HEK293 (cell line): ENCODE results near the gene MAPK14.
A peak's percentile ranks its signal among the peaks of the same experiment; 100 is the strongest.

Experiments used
- GLI2 ChIP-seq: fragments of 450-650 bp; formaldehyde crosslinking; IDR thresholded peaks from 2 replicates; pipeline ENCODE4; 2017; ENCODE audit warnings: missing biosample characterization, missing genetic modification characterization, low read depth, borderline replicate concordance
- GLIS1 ChIP-seq: fragments of 450-650 bp; formaldehyde crosslinking; IDR thresholded peaks from 2 replicates; pipeline ENCODE4 v1.5.1; 2016; ENCODE audit warnings: missing biosample characterization, missing genetic modification characterization
- KLF9 ChIP-seq: fragments of 450-650 bp; formaldehyde crosslinking; IDR thresholded peaks from 2 replicates; pipeline ENCODE4 v1.5.1; 2016; ENCODE audit warnings: missing biosample characterization, missing genetic modification characterization, low read depth
- PATZ1 ChIP-seq: fragments of 450-650 bp; formaldehyde crosslinking; IDR thresholded peaks from 2 replicates; pipeline ENCODE4 v1.5.1; 2016; ENCODE audit warnings: missing biosample characterization, missing genetic modification characterization
- PRDM2 ChIP-seq: fragments of 450-650 bp; formaldehyde crosslinking; IDR thresholded peaks from 2 replicates; pipeline ENCODE4 v1.5.1; 2016; ENCODE audit warnings: missing biosample characterization, missing genetic modification characterization, borderline replicate concordance
- REST ChIP-seq: fragments of 450-650 bp; formaldehyde crosslinking; IDR thresholded peaks from 2 replicates; pipeline ENCODE4 v1.5.1; 2016; ENCODE audit warnings: missing biosample characterization, missing genetic modification characterization
- SETDB1 ChIP-seq: IDR thresholded peaks from one replicate; pipeline ENCODE4 v1.6.1; 2017; ENCODE audit warnings: mild to moderate bottlenecking, low read length, moderate library complexity, mixed read lengths; ENCODE audit not compliant: insufficient read length
- SP2 ChIP-seq: fragments of 450-650 bp; formaldehyde crosslinking; IDR thresholded peaks from 2 replicates; pipeline ENCODE4 v1.5.1; 2016; ENCODE audit warnings: missing biosample characterization, missing genetic modification characterization
- SP3 ChIP-seq: fragments of 450-650 bp; formaldehyde crosslinking; IDR thresholded peaks from 2 replicates; pipeline ENCODE4 v1.5.1; 2016; ENCODE audit warnings: missing biosample characterization, missing genetic modification characterization
- SP7 ChIP-seq: fragments of 450-650 bp; formaldehyde crosslinking; IDR thresholded peaks from 2 replicates; pipeline ENCODE4 v1.5.1; 2016; ENCODE audit warnings: missing biosample characterization, missing genetic modification characterization
- YY1 ChIP-seq: fragments of 450-650 bp; formaldehyde crosslinking; IDR thresholded peaks from 2 replicates; pipeline ENCODE4 v1.5.1; 2018; ENCODE audit warnings: missing biosample characterization, missing genetic modification characterization
- ZBTB17 ChIP-seq: fragments of 450-650 bp; formaldehyde crosslinking; IDR thresholded peaks from 2 replicates; pipeline ENCODE4 v1.5.1; 2016; ENCODE audit warnings: missing biosample characterization, missing genetic modification characterization
- ZBTB20 ChIP-seq: fragments of 450-650 bp; formaldehyde crosslinking; IDR thresholded peaks from 2 replicates; pipeline ENCODE4 v1.5.1; 2016; ENCODE audit warnings: missing biosample characterization, missing genetic modification characterization
- ZBTB26 ChIP-seq: fragments of 450-650 bp; formaldehyde crosslinking; optimal IDR thresholded peaks from 2 replicates; pipeline ENCODE3; 2016; ENCODE audit warnings: missing biosample characterization, mild to moderate bottlenecking, missing genetic modification characterization
- ZBTB48 ChIP-seq: fragments of 450-650 bp; formaldehyde crosslinking; IDR thresholded peaks from 2 replicates; pipeline ENCODE4 v1.5.1; 2016; ENCODE audit warnings: missing biosample characterization, missing genetic modification characterization
- ZFHX2 ChIP-seq: fragments of 450-650 bp; formaldehyde crosslinking; conservative IDR thresholded peaks from 2 replicates; pipeline ENCODE4 v1.5.1; 2016; ENCODE audit warnings: missing biosample characterization, missing genetic modification characterization
- ZIC2 ChIP-seq: fragments of 450-650 bp; formaldehyde crosslinking; IDR thresholded peaks from 2 replicates; pipeline ENCODE4 v1.5.1; 2016; ENCODE audit warnings: missing biosample characterization, missing genetic modification characterization
- ZNF2 ChIP-seq: fragments of 450-650 bp; formaldehyde crosslinking; IDR thresholded peaks from 2 replicates; pipeline ENCODE4 v1.5.1; 2016; ENCODE audit warnings: missing biosample characterization, missing genetic modification characterization
- ZNF423 ChIP-seq: fragments of 450-650 bp; formaldehyde crosslinking; IDR thresholded peaks from 2 replicates; pipeline ENCODE4 v1.5.1; 2016; ENCODE audit warnings: missing biosample characterization, missing genetic modification characterization
- ZNF529 ChIP-seq: fragments of 450-650 bp; formaldehyde crosslinking; IDR thresholded peaks from 2 replicates; pipeline ENCODE4 v1.5.1; 2017; ENCODE audit warnings: missing genetic modification characterization, missing biosample characterization; ENCODE audit not compliant: insufficient replicate concordance
- ZNF544 ChIP-seq: fragments of 450-650 bp; formaldehyde crosslinking; IDR thresholded peaks from 2 replicates; pipeline ENCODE4 v1.5.0; 2017; ENCODE audit warnings: missing biosample characterization, missing genetic modification characterization
- ZNF580 ChIP-seq: fragments of 450-650 bp; formaldehyde crosslinking; IDR thresholded peaks from 2 replicates; pipeline ENCODE4 v1.5.1; 2016; ENCODE audit warnings: missing biosample characterization, missing genetic modification characterization
- ZNF677 ChIP-seq: fragments of 450-650 bp; IDR thresholded peaks from 2 replicates; pipeline ENCODE4 v1.5.0; 2018; ENCODE audit warnings: missing biosample characterization, mild to moderate bottlenecking, missing genetic modification characterization, moderate library complexity
- ZNF76 ChIP-seq: fragments of 450-650 bp; formaldehyde crosslinking; IDR thresholded peaks from 2 replicates; pipeline ENCODE4; 2016; ENCODE audit warnings: low read depth, missing biosample characterization, missing genetic modification characterization, borderline replicate concordance
- ZSCAN23 ChIP-seq: fragments of 450-650 bp; formaldehyde crosslinking; IDR thresholded peaks from 2 replicates; pipeline ENCODE4 v1.5.1; 2016; ENCODE audit warnings: missing biosample characterization, missing genetic modification characterization

The MAPK14 gene

GRCh38 chr6:36130667-36131510, 103.3 kb downstream of the MAPK14 start (continued):
- TF ChIP-seq ZNF2 (tag by site-specific recombination) (0 out of 2 replicates have a peak, but pooled peaks have one; percentile 27), KLF9 (tag by site-specific recombination) (no peak), ZNF580 (tag by site-specific recombination) (no peak), PRDM2 (tag by site-specific recombination) (no peak), SP3 (peak; percentile 67), SP2 (tag by site-specific recombination) (peak; percentile 45), ZNF76 (tag by site-specific recombination) (peak; percentile 31; the same call in 1 of the 2 replicates), SETDB1 (no peak), ZIC2 (tag by site-specific recombination) (peak; percentile 11; the same call in 1 of the 2 replicates), ZBTB17 (peak; percentile 88), SP7 (0 out of 2 replicates have a peak, but pooled peaks have one; percentile 42), YY1 (no peak), PATZ1 (tag by site-specific recombination) (peak; percentile 44), REST (tag by site-specific recombination) (no peak), GLIS1 (tag by site-specific recombination) (peak; percentile 60), ZBTB20 (tag by site-specific recombination) (peak; percentile 30; the same call in 1 of the 2 replicates), ZNF544 (no peak), ZNF529 (tag by site-specific recombination) (no peak), ZNF677 (tag by site-specific recombination) (no peak), ZFHX2 (tag by site-specific recombination) (peak; percentile 73), ZBTB48 (tag by site-specific recombination) (peak; percentile 66), ZNF423 (tag by site-specific recombination) (peak; percentile 74; the same call in 1 of the 2 replicates), ZSCAN23 (tag by site-specific recombination) (no peak), GLI2 (tag by site-specific recombination) (no peak), ZBTB26 (tag by site-specific recombination) (peak; percentile 35)
